ENCODE measurements around the gene AXIN2.

AXIN2 gene, protein sequence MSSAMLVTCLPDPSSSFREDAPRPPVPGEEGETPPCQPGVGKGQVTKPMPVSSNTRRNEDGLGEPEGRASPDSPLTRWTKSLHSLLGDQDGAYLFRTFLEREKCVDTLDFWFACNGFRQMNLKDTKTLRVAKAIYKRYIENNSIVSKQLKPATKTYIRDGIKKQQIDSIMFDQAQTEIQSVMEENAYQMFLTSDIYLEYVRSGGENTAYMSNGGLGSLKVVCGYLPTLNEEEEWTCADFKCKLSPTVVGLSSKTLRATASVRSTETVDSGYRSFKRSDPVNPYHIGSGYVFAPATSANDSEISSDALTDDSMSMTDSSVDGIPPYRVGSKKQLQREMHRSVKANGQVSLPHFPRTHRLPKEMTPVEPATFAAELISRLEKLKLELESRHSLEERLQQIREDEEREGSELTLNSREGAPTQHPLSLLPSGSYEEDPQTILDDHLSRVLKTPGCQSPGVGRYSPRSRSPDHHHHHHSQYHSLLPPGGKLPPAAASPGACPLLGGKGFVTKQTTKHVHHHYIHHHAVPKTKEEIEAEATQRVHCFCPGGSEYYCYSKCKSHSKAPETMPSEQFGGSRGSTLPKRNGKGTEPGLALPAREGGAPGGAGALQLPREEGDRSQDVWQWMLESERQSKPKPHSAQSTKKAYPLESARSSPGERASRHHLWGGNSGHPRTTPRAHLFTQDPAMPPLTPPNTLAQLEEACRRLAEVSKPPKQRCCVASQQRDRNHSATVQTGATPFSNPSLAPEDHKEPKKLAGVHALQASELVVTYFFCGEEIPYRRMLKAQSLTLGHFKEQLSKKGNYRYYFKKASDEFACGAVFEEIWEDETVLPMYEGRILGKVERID

GRCh38 chr17:65561452-65562205 lies at the start of gene AXIN2:
Gene AXIN2 (minus strand): TSS chr17:65561648. CDS start chr17:65558620, 3,028 bp downstream.
- DNase-seq, result peak; percentile 69 to 84

DNA sequence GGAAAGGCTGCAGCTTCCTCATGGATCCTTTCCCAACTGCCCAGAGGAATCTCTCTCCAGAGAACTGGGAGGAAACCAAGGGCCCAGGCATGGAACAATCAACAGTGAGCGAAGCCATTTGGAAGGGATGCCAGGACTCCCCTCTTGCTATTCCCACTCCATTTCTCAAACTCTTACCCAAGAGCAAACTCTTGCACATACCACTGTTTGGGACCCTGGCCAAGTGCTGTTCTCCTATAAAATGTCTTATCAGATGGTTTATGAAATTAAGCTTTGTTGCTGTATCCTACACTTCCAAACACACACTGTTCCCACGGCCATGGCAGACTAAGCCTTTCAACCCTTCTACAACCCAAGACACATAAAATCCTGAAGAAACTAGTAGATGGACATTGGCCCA lies 48.3 kb upstream of the AXIN2 start:
- no peak for DNase-seq

GRCh38 chr17:65609286-65609685 lies 47.8 kb upstream of the AXIN2 start:
- DNase-seq, result no peak

GRCh38 chr17:65604070-65604469 lies 42.6 kb upstream of the AXIN2 start:
- no peak for DNase-seq

GRCh38 chr17:65601881-65602280 lies 40.4 kb upstream of the AXIN2 start:
- DNase-seq, result no peak

DNA sequence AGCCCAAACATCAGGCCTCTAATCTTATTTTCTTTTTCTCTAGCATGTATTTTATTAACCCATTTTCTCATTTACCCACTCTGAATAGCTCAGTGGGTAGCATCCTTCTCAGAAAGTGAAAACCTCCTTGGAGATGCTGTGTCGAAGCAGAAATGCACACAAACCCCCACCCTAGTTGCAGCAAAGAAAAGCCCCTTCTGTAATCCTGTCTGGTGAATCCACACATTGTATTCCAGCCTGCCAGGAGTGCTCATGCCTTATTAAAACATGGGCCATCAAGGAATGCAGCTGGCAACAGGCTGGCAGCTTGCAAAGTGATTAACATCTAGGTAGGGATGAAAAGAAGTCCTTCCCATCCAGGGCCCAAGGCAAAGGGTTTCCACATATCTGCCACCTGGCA lies 39.7 kb upstream of the AXIN2 start:
- no peak for DNase-seq

DNA sequence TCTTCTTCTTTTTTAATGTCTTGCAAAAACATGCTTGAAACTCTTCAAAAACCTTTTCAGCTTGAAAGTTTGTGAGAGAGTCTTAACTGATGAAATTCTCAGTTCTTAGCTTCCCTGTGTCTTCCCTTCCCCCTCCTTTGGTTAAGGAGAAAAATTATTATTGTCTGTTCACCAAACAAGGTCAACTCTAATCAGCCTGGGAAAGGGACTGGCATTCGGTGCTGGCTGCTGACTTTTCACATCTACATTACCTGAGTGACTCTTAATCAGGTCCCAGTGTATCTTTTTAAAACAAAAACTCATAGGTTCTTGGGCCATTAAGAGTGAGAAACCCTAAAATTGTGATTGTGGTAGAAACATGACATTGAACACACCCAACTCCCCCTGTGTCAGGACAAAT lies 39.1 kb upstream of the AXIN2 start:
- DNase-seq, result no peak

GRCh38 chr17:65599650-65600049 lies 38.2 kb upstream of the AXIN2 start:
- peak in 1 of 2 experiments; percentile 12 for DNase-seq

DNA sequence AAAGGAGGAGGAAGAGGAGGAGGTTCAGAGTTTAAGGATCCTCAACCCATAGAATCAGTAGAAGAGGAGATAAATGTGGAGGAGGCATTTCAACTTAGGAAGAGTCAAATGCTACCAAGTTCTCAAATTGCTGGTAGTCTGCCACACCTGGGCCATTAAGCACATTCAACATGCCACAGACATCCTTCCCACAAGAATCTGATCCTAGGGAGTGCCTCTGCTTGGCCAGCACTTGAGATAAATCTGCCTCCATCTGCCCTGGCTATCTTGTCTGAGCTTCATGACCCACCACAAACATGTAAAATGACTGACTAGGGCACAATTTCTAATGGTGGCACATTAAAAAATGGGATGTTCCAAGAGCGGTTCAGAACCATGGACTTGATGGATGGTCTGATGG lies 37.3 kb upstream of the AXIN2 start:
- DNase-seq, result no peak

DNA sequence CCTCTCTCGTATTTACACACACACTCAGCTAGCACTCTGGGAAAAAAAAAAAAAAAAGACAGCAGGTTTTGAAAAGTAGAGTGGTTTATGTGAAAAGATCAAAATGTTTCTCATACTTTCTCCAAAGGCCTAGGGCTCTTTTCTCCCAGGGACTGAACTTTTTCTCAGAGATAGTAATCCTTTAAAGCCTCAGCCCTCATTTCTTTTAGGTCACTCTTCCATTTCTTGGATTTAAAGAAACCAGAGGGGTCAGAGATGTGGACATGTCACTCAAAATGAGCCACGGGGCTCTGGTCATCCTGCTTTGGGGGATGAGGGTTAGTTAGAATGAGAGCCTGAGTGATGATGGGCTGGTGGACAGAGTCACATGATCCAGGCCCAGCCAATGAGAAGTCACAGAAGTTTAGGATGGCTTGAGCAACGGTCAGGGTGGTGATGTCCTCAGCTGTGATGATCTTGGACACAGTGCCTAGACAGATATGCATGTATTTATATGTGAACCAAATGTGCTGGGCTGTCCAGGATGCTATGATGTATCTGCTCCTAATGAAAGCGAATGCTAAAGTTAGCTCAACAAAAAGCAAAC lies 33.7 kb upstream of the AXIN2 start:
- DNase-seq, result no peak

- no peak for DNase-seq
Observed at GRCh38 chr17:65593855-65594845, 32.7 kb upstream of the AXIN2 start.

DNA sequence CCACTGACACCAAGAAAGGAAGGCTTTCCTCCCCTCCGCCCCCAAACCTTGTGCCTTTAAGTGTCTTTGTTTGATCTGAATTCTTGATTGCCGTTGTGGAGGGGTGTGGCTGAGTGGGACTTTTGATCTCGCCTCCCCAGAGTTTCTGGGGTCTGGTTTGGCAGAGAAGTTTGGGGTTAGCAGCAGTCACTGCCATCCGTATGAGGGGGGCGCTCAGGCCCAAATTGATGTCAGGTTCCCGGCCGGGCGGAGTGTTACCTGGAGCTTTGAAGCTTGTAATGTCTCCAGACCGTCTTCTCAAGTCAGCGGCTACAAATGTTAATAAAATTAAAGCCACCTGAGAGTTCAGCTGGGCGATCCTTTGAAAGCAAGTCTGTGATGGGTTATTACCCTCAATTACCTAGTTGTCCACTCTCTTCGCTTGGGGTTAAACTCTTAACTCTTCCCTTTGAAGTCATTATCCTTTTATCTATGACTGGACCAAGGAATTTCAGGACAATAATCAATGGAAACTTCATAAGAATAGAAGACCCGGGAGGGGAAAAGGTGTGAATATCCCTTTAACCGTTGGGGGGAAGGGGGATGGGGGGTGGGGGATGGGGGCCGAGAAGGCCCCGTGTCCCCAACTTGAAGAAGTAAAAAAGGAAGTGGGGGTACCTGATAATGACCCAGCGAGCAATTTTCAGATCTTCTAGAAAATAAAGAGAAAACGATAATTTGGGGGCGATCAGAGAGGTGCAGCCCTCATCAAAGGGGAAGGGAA lies 31.8 kb upstream of the AXIN2 start:
- no peak for DNase-seq

GRCh38 chr17:65592125-65592965 lies 30.9 kb upstream of the AXIN2 start:
- no peak for DNase-seq

DNA sequence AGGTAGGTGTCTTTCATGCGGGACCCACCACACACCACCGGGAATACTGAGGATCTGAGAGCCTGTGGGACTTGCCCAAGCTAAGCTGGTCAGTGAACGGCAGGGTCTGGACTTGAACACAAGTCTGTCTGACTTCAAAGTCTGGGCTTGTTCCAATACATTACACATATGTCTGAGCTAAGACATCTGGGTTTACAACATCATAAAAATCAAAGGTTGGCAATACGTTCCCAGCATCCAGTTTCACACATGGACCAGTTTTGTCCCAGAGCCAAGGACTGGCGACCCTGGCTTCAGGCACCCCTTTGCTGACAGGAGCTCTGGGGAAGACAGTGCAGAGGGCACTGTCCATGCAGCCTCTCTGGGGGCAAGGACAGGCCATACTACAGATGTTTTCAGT lies 27.9 kb upstream of the AXIN2 start:
- DNase-seq, result no peak

DNA sequence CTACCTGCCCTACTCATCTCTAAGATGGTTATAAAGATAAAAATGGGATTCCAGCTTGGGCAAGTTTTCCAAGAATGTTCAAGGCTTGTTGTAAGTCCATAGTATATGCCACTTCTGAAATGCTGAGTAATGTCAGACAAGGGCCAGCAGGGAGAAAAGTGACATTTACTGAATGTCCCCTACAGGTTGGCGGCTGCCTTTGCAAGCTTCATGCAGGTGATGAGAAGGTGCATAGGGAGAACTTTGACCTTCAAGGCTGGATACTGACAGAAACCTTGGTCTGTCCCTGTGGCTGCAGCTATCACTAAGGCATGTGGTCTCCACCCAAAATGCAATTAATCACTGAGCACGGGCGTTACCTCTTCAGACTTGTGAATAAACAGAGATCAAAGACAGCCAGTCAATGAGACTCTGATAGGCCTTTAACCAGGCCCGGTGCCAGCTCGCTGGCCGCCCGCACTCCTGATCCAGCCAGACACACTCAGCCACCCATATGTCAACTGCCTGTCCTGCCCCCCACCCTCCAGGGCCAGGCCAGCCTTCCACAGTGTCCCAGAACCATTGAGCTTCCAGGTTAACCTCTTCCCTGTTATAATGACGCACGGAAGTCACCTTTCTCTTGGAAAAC lies 26.8 kb upstream of the AXIN2 start:
- DNase-seq, result peak; percentile 81 to 83

DNA sequence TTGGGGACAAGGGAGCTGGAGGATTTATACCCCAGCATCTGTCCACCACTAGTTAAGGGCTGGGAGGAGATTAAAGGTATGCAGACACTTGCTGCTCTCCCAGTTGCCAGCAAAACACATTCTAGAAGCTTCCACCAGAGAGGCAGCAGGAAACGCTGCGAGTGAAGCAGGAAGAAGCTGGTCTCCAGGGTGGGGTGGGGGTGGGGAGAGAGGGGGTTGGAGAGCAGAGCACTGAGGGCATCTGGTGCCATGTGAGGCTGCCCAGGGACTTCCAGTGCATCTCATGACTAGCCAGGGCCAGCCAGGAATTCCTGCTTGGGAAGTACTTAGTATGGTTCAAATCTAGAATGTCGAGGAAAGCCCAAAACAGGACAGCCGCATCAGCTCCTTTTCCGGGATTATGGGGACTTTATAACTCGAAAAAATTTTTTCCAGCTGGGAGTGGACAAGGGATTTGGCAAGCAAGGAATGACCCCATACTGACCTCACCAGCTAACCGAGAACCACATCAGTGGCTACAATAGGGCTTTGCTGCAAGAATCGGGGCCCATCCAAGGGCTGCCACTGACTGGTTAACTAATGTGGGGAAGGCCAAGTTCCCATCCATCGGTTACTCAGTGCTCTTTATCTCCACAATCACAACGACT lies 26.2 kb upstream of the AXIN2 start:
- no peak for DNase-seq

- DNase-seq, result no peak
Observed at GRCh38 chr17:65586899-65587298, 25.5 kb upstream of the AXIN2 start.

DNA sequence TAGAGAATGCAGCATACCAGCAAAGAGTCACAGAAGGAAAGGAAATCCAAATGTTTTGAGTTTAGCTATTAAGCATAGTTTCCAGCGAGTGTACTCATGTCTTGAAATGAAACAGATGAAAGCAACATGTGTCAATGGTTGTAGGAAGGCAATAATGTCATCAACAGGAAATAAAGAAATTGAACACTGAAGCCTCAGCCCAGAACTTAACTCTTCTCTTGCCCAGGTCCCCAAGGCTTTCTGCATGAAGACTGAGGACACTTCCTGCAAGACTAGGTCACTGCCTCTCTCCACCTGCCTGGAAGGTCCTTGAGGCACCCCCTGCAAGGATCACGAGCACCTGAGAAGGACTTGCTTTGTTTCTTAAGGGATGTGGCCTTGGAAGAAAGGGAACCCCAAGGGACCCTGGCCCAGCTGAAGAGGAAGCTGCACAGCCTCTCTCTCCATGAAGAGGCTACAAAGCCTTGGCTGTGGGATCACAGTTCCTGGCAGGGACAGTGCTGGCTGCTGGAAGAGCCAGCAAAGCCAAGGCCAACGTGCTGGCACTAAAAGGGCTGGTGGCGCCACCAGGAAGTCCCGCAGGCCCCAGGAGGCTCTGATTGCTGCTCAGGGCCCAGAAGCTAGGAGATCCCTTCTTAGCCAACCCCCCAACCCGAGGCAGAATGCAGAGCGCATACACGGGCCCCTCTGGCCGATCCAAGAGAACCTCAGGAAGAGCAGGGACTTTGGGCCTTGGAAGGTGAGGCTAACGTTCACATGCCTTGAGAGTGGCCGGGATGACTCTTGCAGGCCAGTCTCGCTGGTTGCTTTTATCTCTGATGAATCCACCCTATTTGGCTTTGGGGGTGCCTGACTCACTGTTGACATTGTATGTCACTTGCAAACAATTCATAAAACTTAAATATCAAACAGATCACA lies 23.4 kb upstream of the AXIN2 start:
- no peak for DNase-seq

Data from SHP77 (cell line).